K562 (cell line): Measurements from ENCODE around the gene MBNL2. TPM values are rescaled to one million over a fixed set of nuclear protein-coding genes. Genes with fewer than 3 reads are reported as not detected.

Source experiments
- ATF1 ChIP-seq, 2 experiments: fragments of 450-650 bp in 1 of 2; IDR thresholded peaks; 2 replicates each; pipeline ENCODE4 v1.6.1; 2016; ENCODE audit warnings: missing compliant biosample characterization in 1 of 2, missing genetic modification characterization in 1 of 2
- CTBP1 ChIP-seq: fragments of 450-650 bp; IDR thresholded peaks from 2 replicates; pipeline ENCODE4 v1.6.1; 2016; ENCODE audit warnings: borderline replicate concordance
- DEAF1 ChIP-seq: fragments of 450-650 bp; formaldehyde crosslinking; IDR thresholded peaks from 2 replicates; pipeline ENCODE4 v1.4.0; 2020; ENCODE audit warnings: mild to moderate bottlenecking, moderate library complexity
- DPF2 ChIP-seq: fragments of 450-650 bp; IDR thresholded peaks from 2 replicates; pipeline ENCODE4 v1.6.1; 2016
- ELF4 ChIP-seq: fragments of 450-650 bp; formaldehyde crosslinking; IDR thresholded peaks from 2 replicates; pipeline ENCODE4 v1.4.0; 2022; ENCODE audit warnings: missing genetic modification characterization
- ETV5 ChIP-seq: sonication (generic); formaldehyde crosslinking; IDR thresholded peaks from 2 replicates; pipeline ENCODE4 v1.4.0; 2020; ENCODE audit warnings: low read depth, mild to moderate bottlenecking, missing genetic modification reagents
- GMEB1 ChIP-seq: fragments of 250-450 bp; sonication (Bioruptor Pico); IDR thresholded peaks from 2 replicates; pipeline ENCODE4 v1.4.0; 2020; ENCODE audit warnings: mild to moderate bottlenecking
- HMGN3 ChIP-seq: IDR thresholded peaks from 2 replicates; pipeline ENCODE4 v1.6.1; 2011; ENCODE audit warnings: borderline replicate concordance, low read depth, mild to moderate bottlenecking, mixed read lengths, low read length; ENCODE audit not compliant: insufficient read length; ENCODE audit errors: extremely low read depth
- MCM5 ChIP-seq: fragments of 450-650 bp; IDR thresholded peaks from 2 replicates; pipeline ENCODE4 v1.6.1; 2016; ENCODE audit warnings: low read depth
- NCOR1 ChIP-seq: fragments of 450-650 bp; IDR thresholded peaks from 2 replicates; pipeline ENCODE4 v1.6.1; 2016; ENCODE audit warnings: mild to moderate bottlenecking, moderate library complexity
- NKRF ChIP-seq: fragments of 450-650 bp; IDR thresholded peaks from 2 replicates; pipeline ENCODE4 v1.6.1; 2016; ENCODE audit warnings: borderline replicate concordance
- NUFIP1 ChIP-seq: fragments of 450-650 bp; IDR thresholded peaks from 2 replicates; pipeline ENCODE4 v1.6.1; 2018; ENCODE audit not compliant: partially characterized antibody
- PHB2 ChIP-seq: fragments of 450-650 bp; IDR thresholded peaks from 2 replicates; pipeline ENCODE4 v1.6.1; 2017; ENCODE audit warnings: low read depth
- POLR2G ChIP-seq: fragments of 200-400 bp; formaldehyde crosslinking; IDR thresholded peaks from 2 replicates; pipeline ENCODE4 v1.6.1; 2017; ENCODE audit warnings: low read depth, mild to moderate bottlenecking, antibody characterized with exemption, low read length, moderate library complexity
- RBBP5 ChIP-seq: fragments of 200-600 bp; sonication (generic); IDR thresholded peaks from 2 replicates; pipeline ENCODE4 v1.6.1; 2012; ENCODE audit warnings: borderline replicate concordance, mild to moderate bottlenecking, low read length, control low read depth, inconsistent platforms; ENCODE audit not compliant: insufficient read depth, poor library complexity, severe bottlenecking
- SMAD1 ChIP-seq: fragments of 150-350 bp; IDR thresholded peaks from 2 replicates; pipeline ENCODE4 v1.6.1; 2014; ENCODE audit warnings: low read length, low read depth; ENCODE audit not compliant: partially characterized antibody
- TCF15 ChIP-seq: fragments of 250-450 bp; sonication (Bioruptor Pico); IDR thresholded peaks from 2 replicates; pipeline ENCODE4 v1.8.0; 2022; ENCODE audit warnings: moderate library complexity, mild to moderate bottlenecking, inconsistent platforms
- TRIM28 ChIP-seq: fragments of 450-650 bp; IDR thresholded peaks from 2 replicates; pipeline ENCODE4 v1.6.1; 2017
- ZNF311 ChIP-seq: fragments of 250-450 bp; sonication (Bioruptor Pico); IDR thresholded peaks from 2 replicates; pipeline ENCODE4 v1.4.0; 2020; ENCODE audit warnings: mild to moderate bottlenecking, moderate library complexity
- ZNF398 ChIP-seq: fragments of 250-450 bp; sonication (Bioruptor Pico); IDR thresholded peaks from 2 replicates; pipeline ENCODE4 v1.8.0; 2021; ENCODE audit warnings: moderate library complexity, mild to moderate bottlenecking, inconsistent platforms
- ZNF408 ChIP-seq: fragments of 250-450 bp; sonication (Bioruptor Pico); IDR thresholded peaks from 2 replicates; pipeline ENCODE4 v1.4.0; 2020; ENCODE audit warnings: low read depth, mild to moderate bottlenecking, moderate library complexity
- ZNF586 ChIP-seq: fragments of 450-650 bp; formaldehyde crosslinking; conservative IDR thresholded peaks from 2 replicates; pipeline ENCODE4 v1.4.0; 2020; ENCODE audit warnings: mild to moderate bottlenecking, moderate library complexity
- polyA plus RNA-seq, 8 experiments: library from polyadenylated mRNA; depleted of rRNA in 4 of 8; stranded (reverse) in 5 of 8; unstranded in 3 of 8; fragments of >200 nt; fragmentation: Nextera tagmentation in 2 of 8; fragmentation: Illumina TruSeq in 1 of 8; extraction: Ambion mirVana in 2 of 8; extraction: Trizol in 1 of 8; gene quantifications; 2 replicates each; pipeline versions ENCODE4 v1.2.1 to v1.2.3, GENCODE V29; 2011 to 2014; ENCODE audit warnings: inconsistent platforms in 1 of 8, missing spikeins in 1 of 8
- total RNA-seq, 7 experiments: library from RNA; depleted of rRNA in 6 of 7; stranded (reverse); fragments of >200 nt in 6 of 7; fragmentation: Illumina TruSeq in 2 of 7; extraction: Trizol in 2 of 7; gene quantifications; 2 replicates each; pipeline versions ENCODE4 v1.2.1 to v1.2.3, GENCODE V29; 2011 to 2021; ENCODE audit warnings: low replicate concordance in 1 of 7

Gene MBNL2
- total and polyA plus RNA-seq, 9 of the 15 experiments (the other 6 are each of a cell fraction or from before 2014, with no cell fraction given) = 7.0 to 24.8 (median 13.8) TPM

GRCh38 chr13:97433727-97434396, 211.7 kb downstream of the MBNL2 start, which contains the start of gene RAP2A (continued):
- TF ChIP-seq NKRF (0 out of 2 replicates have a peak, but pooled peaks have one; percentile 63), PHB2 (no peak), TRIM28 (no peak), GMEB1 (CRISPR knock-in tag) (no peak), ZNF408 (CRISPR knock-in tag) (no peak), ETV5 (CRISPR knock-in tag) (no peak), CTBP1 (peak; percentile 22), NCOR1 (no peak), TCF15 (no peak), HMGN3 (no peak), ZNF398 (CRISPR knock-in tag) (no peak), DEAF1 (CRISPR knock-in tag) (no peak), POLR2G (peak; percentile 76), RBBP5 (peak; percentile 40), NUFIP1 (no peak), ELF4 (no peak), SMAD1 (peak; percentile 52), ZNF586 (CRISPR knock-in tag) (no peak), DPF2 (no peak), ZNF311 (CRISPR knock-in tag) (no peak), ATF1 (CRISPR knock-in tag; IDR thresholded peaks at IDR 0.05) (no peak), ATF1 (tag; IDR thresholded peaks at IDR 0.05) (peak; percentile 61), MCM5 (no peak)
